ENCODE data around the gene SHANK1. TPM values are rescaled to one million over a fixed set of nuclear protein-coding genes. Genes with fewer than 3 reads are reported as not detected.
"Not testable (repeated sequence)": the region's sequence is repeated elsewhere in the genome, so short reads cannot be mapped to it uniquely, and the experiment has no call there.

Gene SHANK1
- total RNA-seq = 15.9 TPM

DNA sequence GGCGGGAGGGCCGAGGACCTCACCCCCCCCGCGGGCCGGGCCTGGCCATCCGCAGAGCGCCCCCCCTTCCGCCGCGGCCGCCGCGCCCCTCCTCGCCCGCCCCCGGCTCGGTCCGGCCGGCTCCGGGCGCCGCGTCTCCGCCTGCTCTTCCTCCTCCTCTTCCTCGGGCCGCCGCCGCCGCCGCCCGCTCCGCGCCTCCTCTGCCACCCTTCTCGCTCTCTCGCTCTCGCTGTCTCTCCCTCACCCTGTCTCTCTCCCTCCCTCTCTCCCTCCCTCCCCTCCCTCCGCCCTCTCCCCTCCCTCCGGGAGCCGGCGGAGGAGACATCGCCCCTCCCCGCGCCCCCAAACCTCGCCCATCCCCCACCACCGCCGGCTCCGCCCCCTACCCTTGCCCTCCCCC, at the start of gene SHANK1:
SHANK1 (minus strand) TSS at position 237 of the 400 bp plus-strand sequence. CDS start 2,883 bp downstream, outside the sequence.
- no peak for DNase-seq

DNA sequence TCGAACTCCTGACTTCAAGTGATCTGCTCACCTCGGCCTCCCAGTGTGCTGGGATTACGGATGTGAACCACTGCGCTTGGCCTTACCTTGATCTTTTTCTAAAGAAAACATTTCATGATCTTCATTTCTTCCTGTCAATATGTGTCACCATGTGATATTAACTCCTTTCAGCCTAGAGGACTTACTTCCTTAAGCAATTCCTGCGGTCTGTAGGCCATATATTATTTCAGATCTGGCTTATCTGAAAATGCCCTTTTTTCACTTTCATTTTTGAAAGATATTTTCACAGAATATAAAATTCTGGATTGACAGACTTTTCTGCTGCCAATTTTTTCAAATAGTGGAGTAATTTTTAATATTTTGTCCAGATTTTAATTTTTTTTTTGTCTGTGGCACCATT, 48.7 kb upstream of the SHANK1 start:
- no peak for DNase-seq

DNA sequence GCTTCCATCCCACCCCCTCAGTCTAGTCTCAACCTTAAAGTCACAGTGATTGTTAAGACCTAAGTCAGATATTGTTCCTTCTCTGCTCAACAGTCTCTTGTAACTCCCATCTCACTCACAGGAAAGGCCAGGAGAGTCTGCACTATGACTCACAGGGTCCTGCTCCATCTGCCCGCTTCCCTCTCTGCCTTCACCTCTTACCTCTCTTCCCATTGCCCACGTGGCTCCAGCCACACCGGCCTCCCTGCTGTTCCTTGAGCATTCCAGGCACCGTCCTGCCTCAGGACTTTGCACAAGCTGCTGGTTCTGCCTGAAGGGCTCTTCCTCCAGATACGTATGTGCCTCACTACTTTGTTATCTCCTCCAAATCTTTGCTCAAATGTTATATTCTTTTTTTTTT, 47.7 kb upstream of the SHANK1 start:
- DNase-seq = not testable (repeated sequence)

DNA sequence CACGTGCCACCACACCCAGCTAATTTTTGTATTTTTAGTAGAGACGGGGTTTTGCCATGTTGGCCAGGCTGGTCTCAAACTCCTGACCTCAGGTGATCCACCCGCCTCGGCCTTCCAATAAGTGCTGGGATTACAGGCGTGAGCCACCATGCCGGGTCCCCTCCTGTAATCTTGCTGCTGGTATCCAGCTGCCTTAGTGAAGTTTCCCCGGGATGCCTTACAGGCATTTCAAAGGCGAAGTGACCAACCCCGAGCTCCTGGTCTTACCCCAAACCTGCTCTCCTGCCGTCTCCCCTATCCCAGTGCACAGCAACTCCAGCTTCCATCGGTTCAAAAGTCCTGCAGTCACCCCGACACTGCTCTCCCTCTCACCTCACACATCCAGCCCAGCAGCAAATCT, 47.1 kb upstream of the SHANK1 start:
- not testable (repeated sequence) for DNase-seq

DNA sequence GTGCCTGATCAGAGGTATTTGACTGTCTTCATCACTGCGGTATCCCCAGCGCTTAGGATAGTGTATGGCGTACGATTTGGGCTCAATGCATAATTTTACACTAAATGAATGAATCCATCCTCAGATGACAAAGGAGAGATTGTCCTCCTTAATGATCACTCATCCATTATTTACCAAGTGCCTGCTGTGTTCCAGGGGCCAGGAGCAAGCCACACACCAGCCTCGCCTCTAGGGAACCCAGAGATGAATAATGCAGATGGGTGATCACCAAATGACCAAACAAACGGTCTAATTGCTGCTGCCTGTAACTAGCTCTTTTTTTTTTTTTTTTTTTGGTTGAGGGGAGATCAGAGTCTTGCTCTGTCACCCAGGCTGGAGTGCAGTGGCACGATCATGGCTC, 44.8 kb upstream of the SHANK1 start:
- no peak for DNase-seq

DNA sequence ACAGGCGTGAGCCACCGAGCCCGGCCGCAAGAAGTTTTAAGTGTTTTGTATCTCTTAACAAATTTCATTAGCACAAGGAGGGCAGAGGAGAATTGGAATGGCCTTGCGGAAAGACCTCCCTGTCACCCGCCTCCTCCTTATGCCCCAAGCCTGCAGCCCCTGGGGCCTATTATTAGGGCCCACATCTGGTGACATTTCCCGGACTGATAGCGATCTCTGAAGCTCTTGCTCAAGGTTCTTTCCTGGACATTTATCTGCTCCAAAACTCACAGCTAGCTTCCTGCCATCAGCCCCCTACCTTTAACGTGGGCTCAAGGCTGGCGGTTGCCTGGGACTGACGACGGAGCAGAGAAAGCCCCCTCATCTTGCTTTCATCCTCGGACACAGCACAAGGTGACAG, 43.9 kb upstream of the SHANK1 start:
- DNase-seq = not testable (repeated sequence)

DNA sequence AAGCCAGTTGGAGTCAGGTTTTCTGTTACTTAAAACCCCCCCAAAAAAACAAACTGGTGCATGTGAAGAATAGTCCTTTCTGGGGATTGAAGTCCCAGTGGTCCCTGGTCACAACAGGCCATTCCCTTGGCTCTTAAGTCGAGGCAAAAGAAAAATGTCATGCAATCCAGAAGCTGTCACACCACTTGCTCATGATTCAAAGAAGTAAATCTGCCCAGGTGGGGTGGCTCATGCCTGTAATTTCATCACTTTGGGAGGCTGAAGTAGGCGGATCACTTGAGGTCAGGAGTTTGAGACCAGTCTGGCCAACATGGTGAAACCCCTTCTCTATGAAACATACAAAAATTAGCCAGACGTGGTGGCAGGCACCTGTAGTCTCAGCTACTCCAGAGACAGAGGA, 41.9 kb upstream of the SHANK1 start:
- DNase-seq = not testable (repeated sequence)

DNA sequence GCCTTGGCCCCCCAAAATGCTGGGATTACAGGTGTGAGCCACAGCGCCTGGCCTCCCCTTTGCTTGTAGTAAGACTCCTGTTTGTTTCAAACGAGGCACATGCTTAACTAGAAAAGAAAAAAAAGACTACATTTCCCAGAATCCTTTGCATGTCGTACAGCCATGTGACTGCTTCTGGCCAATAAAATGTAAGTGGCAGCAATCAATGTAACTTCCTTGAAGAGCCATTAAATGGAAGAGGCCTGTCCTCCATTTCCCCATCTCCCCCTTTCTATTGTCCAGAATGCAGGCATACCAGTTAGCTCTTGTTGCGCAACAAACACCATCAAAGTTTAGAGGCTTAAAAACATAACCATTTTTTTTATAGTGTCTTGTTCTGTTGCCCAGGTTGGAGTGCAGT, 40.3 kb upstream of the SHANK1 start:
- no peak for DNase-seq

DNA sequence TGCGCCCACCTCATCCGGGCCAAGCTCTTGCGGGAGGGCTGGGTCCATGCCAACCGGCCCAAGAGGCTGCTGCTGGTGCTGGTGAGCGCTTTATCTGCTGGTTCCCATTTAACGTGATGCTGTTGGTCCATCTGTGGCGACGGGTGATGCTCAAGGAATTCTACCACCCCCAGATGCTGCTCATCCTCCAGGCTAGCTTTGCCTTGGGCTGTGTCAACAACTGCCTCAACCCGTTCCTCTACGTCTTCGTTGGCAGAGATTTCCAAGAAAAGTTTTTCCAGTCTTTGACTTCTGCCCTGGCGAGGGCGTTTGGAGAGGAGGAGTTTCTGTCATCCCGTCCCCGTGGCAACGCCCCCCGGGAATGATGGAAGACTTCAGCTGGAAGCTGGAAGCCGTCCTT, 39.5 kb upstream of the SHANK1 start:
- not testable (repeated sequence) for DNase-seq

DNA sequence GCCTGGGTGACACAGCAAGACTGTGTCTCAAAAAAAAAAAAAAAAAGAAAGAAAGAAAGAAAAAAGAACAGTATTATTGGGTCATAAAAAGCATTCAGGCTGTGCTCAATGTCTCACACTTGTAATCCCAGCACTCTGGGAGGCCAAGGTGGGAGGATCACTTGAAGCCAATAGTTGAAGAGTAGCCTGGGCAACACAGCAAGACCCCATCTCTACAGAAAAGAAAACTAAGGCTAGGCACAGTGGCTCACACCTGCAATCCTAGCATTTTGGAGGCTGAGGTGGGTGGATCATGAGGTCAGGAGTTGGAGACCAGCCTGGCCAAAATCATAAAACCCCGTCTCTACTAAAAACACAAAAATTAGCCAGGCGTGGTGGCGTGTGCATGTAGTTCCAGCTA, 38.0 kb upstream of the SHANK1 start:
- DNase-seq = not testable (repeated sequence)

DNA sequence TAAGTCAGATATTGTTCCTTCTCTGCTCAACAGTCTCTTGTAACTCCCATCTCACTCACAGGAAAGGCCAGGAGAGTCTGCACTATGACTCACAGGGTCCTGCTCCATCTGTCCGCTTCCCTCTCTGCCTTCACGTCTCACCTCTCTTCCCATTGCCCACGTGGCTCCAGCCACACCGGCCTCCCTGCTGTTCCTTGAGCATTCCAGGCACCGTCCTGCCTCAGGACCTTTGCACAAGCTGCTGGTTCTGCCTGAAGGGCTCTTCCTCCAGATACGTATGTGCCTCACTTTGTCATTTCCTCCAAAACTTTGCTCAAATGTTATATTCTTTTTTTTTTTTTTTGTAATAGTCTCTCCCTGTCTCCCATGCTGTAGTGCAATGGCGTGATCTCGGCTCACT, 36.6 kb upstream of the SHANK1 start:
- DNase-seq = not testable (repeated sequence)

DNA sequence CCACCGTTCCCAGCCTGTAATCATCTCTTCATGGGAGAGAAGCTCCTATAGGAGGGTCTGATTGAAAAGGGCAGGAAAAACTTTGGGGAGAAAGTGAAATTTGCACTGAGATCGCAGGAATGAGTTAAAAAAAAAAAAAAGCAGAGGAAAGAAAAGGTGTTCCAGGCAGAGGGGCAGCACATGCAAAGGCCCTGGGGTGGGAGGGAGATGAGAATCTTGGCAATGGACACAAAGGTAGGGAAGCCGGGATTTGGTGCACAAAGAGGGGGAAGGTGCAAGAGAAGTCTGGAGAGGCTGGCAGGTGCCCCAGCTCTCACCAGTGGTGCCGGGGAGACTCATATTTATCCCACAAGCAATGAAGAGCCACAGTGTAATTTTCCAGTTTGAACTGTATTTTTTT, 34.3 kb upstream of the SHANK1 start:
- no peak for DNase-seq

DNA sequence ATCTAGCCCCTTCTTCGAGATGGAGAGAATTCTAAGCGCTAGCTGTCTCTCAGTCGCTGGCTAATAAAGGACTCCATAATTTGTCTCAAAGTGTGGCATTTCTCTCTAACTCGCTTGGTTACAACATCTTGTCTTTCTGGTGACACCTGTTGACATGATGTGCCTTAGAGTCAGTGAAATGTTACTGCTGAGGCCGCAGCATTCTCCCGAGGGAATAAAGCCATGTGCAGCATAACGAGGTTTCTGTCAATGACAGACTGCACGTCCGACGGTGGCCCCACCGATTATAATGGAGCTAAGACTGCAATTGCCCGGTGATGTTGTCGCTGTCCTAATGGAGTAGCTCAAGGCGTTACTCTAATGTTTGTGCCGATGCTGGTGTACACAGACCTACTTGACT, 30.4 kb upstream of the SHANK1 start:
- DNase-seq = no peak

DNA sequence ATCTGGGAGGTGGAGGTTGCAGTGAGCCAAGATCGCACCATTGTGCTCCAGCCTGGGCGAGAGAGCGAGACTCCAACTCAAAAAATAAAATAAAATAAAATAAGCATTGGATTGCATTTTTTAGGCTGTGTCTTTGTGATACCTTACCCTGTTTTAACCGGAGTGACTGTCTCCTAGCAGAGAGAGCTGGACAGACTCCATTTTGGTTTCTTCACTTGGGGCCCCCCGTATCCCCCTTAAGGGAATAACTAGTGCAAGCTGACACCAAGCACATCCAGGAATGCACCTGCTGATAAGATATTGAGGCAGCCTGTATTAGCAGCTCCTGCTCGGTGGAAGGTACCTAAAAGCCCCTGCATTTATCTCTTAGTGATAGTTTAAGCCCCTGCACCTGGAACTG, 29.9 kb upstream of the SHANK1 start:
- DNase-seq = no peak

DNA sequence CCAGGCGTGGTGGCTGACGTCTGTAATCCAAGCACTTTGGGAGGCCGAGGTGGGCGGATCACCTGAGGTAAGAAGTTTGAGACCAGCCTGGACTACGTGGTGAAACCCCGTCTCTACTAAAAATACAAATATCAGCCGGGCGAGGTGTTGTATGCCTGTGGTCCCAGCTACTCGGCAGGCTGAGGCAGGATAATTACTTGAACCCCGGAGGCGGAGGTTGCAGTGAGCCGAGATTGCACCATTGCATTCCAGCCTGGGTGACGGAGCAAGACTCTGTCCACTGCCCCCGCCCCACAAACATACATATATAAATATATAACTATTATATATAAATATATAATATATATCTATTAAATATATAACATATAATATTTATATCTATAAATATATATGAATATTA, 27.5 kb upstream of the SHANK1 start:
- DNase-seq = not testable (repeated sequence)

DNA sequence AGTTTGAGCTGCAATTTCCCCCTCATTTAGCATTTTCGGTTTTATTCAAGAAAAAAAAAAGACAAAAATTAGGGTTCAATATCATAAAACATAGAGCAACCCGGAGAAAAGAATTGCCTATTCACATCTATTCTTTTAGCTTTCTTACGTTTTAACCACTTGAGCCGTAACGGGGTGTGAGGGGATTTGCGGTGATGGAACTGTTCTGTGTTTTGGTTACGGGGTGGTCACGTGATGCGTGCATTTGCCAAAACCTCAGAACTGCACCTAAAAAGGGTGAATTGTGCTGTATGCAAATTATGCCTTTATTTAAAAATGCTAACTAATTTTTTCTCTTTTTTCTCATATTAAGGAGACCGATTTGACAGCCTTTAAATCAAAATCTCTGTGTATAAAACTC, 25.6 kb upstream of the SHANK1 start:
- no peak for DNase-seq

DNA sequence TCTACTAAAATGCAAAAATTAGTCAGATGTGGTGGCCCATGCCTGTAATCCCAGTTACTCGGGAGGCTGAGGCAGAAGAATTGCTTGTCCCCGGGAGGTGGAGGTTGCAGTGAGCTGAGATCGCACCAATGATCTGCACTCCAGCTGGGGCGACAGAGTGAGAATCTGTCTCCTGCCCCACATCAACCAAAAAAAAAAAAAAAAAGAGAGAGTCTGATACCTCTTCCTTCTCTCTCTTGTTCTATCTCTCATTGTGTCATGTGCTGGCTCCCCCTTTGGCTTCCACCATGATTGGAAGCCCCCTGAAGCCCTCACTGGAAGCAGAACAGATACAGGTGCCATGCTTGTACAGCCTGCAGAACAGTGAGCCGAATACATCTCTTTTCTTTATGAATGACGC, 23.9 kb upstream of the SHANK1 start:
- no peak for DNase-seq

DNA sequence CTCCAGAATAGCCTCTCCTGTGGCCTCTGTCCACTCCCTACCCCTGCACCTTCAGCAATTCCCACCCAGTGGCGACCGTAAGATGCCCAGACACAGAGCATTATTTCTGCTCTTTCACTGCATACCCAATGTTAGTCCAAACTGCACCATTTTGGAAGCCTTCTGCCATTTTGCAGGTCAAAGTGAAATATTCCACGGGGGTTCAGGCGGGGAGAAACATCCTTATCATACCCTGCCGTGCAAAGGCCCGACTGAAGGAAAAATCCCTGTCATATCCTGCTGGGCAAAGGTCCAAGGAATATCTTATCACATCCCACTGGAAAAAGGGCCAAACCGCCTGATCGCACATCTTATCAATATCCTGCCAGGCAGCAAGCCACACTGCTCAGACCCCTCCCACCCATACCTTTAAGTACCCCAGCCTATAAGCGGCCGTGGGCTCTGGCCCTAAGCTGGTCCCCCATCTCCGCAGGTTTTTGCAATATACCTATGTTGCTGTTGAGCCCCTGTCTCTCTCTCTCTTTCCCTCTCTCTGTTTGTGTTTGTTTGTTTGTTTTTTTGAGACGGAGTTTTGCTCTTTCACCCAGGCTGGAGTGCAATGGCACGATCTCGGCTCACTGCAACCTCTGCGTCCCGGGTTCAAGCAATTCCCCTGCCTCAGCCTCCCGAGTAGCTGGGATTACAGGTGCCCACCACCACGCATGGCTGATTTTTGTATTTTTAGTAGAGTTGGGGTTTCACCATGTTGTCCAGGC, 21.8 kb upstream of the SHANK1 start:
- no peak for DNase-seq

DNA sequence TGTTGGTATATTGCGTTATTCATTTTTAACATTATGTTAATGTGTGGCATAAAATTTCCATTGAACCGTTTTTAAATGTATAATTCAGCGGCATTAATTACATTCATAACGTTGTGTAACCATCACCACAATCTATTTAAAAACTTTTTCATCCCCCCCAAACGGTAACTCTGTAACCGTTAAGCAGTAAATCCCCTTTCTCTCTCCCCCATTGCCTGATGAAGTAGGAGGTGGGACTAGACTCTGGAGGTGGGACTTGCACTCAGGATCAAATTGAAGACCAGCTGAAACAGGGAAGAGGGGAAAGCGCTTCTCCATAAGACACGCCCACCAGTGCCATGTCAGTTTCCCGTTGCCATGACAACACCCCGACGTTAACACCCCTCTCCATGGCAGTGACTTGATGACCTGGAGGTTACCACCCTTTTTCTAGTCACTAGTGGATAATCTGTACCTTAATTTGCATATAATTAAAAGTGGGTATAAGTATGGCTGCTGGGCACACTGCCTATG, 20.4 kb upstream of the SHANK1 start:
- DNase-seq = no peak

DNA sequence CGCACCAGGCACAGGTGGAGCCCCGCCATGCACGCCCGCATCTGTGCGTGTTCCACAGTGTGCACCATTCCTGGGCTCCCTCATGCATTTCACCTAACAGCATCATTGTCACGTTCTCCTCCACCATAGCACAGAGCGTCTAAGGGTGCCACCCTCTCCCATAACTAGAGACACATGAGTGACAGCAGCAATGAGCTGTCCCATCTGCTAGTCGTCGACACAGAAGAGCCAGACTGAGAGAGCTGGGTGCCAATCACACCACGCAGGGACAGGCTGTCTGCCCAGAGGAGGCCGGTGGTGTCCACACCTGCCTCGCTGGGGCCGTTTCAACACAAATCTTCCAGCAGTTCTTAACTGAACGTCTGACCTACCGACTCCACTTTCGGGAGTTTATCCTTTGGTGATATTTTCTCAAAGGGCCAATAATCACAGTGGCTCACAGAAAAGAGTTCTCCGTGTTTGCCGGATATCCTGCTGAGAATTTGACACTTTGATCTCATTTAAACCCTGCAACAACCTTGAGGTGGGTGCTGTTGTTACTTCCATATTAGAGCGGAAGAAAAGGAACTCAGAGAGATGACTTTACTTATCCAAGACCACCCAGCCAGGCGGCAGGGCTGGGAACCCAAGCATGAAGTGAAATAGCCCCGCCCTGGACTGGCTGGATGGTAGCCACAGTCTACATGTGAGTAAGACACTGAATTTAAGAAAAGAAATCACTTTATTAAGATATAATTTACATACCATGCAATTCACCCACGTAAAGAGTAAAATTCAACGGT, 19.7 kb upstream of the SHANK1 start:
- no peak for DNase-seq

DNA sequence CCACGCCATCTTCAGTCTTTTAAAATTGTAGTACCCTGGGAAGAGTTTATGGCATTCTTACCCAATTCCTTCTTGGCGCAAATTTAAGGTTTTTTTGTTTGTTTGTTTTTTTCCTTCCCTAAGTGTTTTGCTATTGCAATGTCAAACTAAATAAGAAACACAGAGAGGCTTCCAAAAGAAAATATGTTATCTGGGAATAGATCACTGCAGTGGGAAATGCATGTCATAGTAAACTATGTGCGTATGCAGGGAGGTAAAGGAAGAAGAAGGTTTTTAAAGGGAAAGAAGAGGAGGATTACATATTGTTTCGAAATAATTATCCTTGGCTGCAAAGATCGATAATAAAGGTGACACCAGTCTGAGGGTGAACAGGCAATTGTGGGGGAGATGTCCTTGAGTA, 16.7 kb upstream of the SHANK1 start:
- DNase-seq = no peak

DNA sequence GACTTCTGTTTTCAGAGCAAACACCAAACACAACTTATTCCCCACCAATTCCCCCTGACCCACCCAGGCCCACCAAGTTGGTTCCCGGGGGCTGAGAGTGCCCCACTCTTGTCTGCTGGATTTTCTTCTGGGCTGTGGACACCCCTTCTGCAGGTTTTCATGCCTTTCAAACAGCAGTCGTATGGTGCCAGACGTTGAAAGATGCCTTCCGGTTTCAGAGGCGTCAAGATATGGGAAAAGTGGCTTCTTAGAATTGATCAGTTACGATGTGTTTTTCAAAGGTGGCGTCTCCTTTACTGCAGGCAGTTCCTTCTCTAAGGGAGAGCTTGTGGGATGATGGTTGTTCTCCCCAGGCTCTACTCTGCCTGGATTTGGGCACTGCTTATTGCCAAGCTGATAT, 16.3 kb upstream of the SHANK1 start:
- no peak for DNase-seq

DNA sequence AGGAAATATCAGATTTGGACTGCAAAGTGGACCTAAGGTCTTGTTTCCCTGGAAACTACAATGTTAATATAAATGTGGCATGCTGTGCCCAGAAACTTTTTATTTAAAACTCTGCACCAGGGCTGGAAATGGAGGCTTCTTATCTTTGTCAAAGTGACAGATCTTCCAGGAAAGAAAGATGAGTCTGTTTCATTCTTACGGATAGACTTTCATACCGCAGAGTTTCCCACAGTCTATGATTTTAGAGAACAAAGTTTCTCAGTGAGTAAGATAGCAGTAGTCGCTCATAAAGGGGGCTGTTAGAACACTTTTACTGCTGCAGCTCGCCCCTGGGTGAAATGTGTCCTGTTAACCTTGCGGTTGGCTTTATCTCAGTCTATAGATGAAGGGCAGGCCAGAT, 10.3 kb upstream of the SHANK1 start:
- no peak for DNase-seq

Data from occipital lobe (tissue), 2 donors.